Stimulated activated CD4-positive, alpha-beta T cell treated with anti-CD3 and anti-CD28 coated beads, Interleukin-4, amount 100 ng/mL, for 24 hours (primary cell): ENCODE data around the gene DGKE.

Experiments
- DNase-seq: peaks from one replicate; pipeline ENCODE4 v3.0.0-alpha.2; 2020

Gene DGKE

GRCh38 chr17:56817066-56817465 is 16.9 kb upstream of the DGKE start:
- DNase-seq: no peak

- DNase-seq: no peak
These were observed 14.9 kb upstream of the DGKE start for GRCh38 chr17:56819030-56819429.

GRCh38 chr17:56819431-56820145 is 14.4 kb upstream of the DGKE start:
- peak; percentile 81 for DNase-seq

GRCh38 chr17:56820207-56820606 is 13.7 kb upstream of the DGKE start:
- DNase-seq: no peak

- no peak for DNase-seq
These were observed 12.0 kb upstream of the DGKE start for GRCh38 chr17:56821847-56822534.

GRCh38 chr17:56822725-56823124 is 11.2 kb upstream of the DGKE start:
- DNase-seq: no peak

- no peak for DNase-seq
These were observed 10.1 kb upstream of the DGKE start for GRCh38 chr17:56823848-56824247.

- DNase-seq: no peak
These were observed 9.4 kb upstream of the DGKE start for GRCh38 chr17:56824503-56824902.

- DNase-seq: no peak
These were observed 7.1 kb upstream of the DGKE start for GRCh38 chr17:56826611-56827414.

- no peak for DNase-seq
These were observed 3.1 kb upstream of the DGKE start for GRCh38 chr17:56830726-56831368.

- no peak for DNase-seq
These were observed 2.4 kb upstream of the DGKE start for GRCh38 chr17:56831369-56832095.

GRCh38 chr17:56832446-56832845 is 1.5 kb upstream of the DGKE start:
- no peak for DNase-seq

- DNase-seq: peak; percentile 64
These were observed 718 bp upstream of the DGKE start for GRCh38 chr17:56833057-56833808.

- peak; percentile 72 for DNase-seq
These were observed 671 bp downstream of the DGKE start for GRCh38 chr17:56834380-56835263.

- DNase-seq: no peak
These were observed 1.3 kb downstream of the DGKE start for GRCh38 chr17:56835264-56835585.

- DNase-seq: no peak
These were observed 4.7 kb downstream of the DGKE start for GRCh38 chr17:56838687-56839086.

GRCh38 chr17:56842577-56842976 is 8.6 kb downstream of the DGKE start:
- no peak for DNase-seq

GRCh38 chr17:56845934-56846333 is 12.0 kb downstream of the DGKE start:
- DNase-seq: no peak

GRCh38 chr17:56847106-56847505 is 13.2 kb downstream of the DGKE start:
- DNase-seq: no peak

- DNase-seq: no peak
These were observed 15.2 kb downstream of the DGKE start for GRCh38 chr17:56849131-56849530.

- no peak for DNase-seq
These were observed 16.6 kb downstream of the DGKE start for GRCh38 chr17:56850591-56850990.
